Erythroblast (primary cell): ENCODE results near the gene BMF.

Source experiments
- GATA1 ChIP-seq: IDR thresholded peaks from 2 replicates; pipeline ENCODE4 v1.6.1; 2011; ENCODE audit warnings: low read depth, mild to moderate bottlenecking, control low read depth, low read length, moderate library complexity
- POLR2A ChIP-seq: IDR thresholded peaks from 2 replicates; pipeline ENCODE4 v1.6.1; 2011; ENCODE audit warnings: mild to moderate bottlenecking, low read length

DNA sequence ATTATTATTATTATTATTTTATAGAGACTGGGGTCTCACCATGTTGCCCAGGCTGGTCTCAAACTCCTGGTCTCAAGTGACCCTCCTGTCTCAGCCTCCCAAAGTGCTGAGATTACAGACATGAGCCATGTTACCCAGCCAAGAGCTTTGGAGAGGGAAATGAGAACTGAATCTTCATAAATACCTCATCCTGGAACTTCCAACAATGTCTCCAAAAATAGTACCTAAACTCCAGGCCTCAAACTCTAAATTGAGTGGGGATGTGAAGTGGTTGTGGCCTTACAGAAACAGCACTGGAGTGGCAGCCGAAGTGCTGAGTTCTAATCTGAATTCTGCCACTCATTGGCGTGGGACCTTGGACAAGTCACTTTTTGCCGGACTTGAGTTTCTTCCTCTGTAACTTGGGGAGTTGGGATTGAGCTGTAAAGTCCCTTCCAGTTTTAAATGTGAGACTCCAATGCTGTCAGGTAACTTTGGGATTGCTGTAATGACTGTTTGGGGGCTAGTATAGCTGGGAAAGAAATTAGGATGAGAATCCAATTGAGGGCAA lies 59.7 kb downstream of the BMF start:
- TF ChIP-seq POLR2A (no peak), GATA1 (no peak)
